ENCODE data around the gene TRAF5. TPM values are rescaled to one million over a fixed set of nuclear protein-coding genes. Genes with fewer than 3 reads are reported as not detected.

Gene TRAF5
- total and polyA plus RNA-seq, 8 donors, result 10.1 to 29.2 (median 24.0) TPM

DNA sequence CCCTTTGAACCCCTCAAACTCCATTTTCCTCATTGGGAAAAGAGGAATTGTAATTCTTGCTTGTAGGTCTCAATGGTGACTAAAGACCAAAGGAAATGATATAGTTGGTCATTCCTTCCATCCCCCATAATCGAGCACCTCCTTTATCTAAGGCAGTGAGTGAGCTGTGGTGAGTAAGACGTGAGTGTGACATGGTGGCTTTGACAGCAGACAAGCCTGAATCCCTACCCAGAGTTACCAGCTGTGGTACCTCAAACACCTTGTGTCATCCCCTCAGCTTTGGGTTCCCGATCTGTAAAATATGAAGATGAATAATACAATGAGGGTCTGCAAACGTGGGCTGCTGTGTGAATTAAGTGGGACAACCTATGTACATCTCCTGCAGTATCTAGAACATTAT, 8.4 kb downstream of the TRAF5 start:
- Histone ChIP-seq H3K27me3 (no peaks in the 10 kb centered on the region), H3K4me3 (no peak overlapping the region), H3K27ac (no peak overlapping the region), H3K4me1 (peaks cover 0 to 6% of the 10 kb centered on the region in 2 donors), H3K9me3 (no peaks in the 10 kb centered on the region), H3K36me3 (no peaks in the 10 kb centered on the region)
- DNase-seq (no peak), ATAC-seq (no peak)
- intact Hi-C loops (cut with DNase I), result no loop called here
- TF ChIP-seq, protein P1, sequence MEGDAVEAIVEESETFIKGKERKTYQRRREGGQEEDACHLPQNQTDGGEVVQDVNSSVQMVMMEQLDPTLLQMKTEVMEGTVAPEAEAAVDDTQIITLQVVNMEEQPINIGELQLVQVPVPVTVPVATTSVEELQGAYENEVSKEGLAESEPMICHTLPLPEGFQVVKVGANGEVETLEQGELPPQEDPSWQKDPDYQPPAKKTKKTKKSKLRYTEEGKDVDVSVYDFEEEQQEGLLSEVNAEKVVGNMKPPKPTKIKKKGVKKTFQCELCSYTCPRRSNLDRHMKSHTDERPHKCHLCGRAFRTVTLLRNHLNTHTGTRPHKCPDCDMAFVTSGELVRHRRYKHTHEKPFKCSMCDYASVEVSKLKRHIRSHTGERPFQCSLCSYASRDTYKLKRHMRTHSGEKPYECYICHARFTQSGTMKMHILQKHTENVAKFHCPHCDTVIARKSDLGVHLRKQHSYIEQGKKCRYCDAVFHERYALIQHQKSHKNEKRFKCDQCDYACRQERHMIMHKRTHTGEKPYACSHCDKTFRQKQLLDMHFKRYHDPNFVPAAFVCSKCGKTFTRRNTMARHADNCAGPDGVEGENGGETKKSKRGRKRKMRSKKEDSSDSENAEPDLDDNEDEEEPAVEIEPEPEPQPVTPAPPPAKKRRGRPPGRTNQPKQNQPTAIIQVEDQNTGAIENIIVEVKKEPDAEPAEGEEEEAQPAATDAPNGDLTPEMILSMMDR (IDR thresholded peaks at IDR 0.05), result no peak

DNA sequence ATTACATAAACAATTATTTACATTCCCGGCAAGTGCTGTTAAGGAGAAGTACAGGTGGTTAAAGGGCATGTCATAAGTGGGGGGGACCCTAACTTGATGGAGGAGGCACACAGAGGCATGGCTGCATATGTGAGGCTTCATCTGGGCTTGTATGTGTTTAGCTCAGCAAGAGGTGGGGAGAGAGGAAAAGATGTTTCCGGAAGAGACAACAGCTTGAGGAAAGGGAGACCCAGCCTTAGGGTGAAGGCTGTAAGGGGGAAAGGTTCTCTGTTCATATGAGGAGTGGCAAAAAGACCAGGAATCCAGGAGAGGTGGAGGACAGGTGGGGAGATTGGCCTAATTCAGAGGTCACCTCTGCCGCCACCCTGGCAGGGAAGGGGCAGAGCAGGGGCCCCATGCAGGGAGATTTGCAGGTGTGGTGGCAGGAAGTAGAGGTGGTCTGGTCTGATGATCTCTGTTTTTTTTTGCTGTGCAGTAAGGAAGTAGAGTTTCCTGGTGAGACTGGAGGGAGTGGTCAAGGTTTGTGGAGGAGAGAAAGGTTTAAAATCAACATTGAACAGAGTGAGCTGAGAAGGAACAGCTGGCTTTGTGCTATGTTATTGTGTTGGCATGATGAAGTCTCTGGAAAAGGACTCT, 9.0 kb downstream of the TRAF5 start:
- Histone ChIP-seq H3K9me3 (no peaks in the 10 kb centered on the region), H3K4me1 (peaks cover 0 to 6% of the 10 kb centered on the region in 2 donors), H3K36me3 (no peaks in the 10 kb centered on the region), H3K27me3 (no peaks in the 10 kb centered on the region), H3K27ac (no peak overlapping the region), H3K4me3 (no peak overlapping the region)
- TF ChIP-seq, protein P1 (IDR thresholded peaks at IDR 0.05), result no peak
- ATAC-seq (no peak), DNase-seq (no peak)
- intact Hi-C loops (cut with DNase I), result no loop called here

DNA sequence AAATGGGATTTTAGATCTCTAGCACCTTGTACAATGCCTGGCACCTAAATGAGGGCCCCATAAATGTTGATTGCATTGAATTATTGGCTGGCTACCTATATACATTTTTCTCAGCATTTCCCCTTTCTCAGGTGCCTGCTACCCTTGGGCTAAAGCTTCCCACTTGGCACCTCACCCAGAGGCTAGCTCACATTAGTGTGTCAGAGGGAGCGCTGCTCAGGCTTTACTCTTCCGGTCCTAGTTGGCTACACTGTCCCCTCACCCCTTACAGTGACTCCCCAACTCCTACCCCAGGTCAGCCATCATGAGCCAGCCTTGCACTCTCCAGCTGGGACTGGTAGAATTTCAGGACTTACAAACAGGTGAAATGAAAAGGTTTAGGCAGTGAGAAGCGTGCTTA, 9.5 kb downstream of the TRAF5 start:
- TF ChIP-seq, protein P1 (IDR thresholded peaks at IDR 0.05), result no peak
- H3K4me3 ChIP-seq, result no peak overlapping the region
- ATAC-seq, result no peak
- no peaks in the 10 kb centered on the region for H3K9me3 ChIP-seq
- H3K27me3 ChIP-seq, result no peaks in the 10 kb centered on the region
- intact Hi-C loops (cut with DNase I), result no loop called here
- no peaks in the 10 kb centered on the region for H3K36me3 ChIP-seq
- DNase-seq, result no peak
- no peak overlapping the region for H3K27ac ChIP-seq
- H3K4me1 ChIP-seq, result peaks cover 0 to 6% of the 10 kb centered on the region in 2 donors

DNA sequence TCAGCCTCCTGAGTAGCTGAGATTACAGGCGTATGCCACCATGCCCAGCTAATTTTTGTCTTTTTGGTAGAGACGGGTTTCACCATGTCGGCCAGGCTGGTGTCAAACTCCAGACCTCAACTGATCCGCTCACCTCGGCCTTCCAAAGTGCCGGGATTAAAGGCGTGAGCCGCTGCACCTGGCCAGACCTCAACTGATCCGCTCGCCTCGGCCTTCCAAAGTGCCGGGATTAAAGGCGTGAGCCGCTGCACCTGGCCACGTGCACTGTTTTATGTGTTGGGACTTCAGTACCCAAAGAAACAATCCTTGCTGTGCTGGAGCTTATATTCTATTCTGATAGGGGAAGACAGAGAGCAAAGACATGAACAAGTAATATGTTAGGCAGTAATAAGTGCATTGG, 10.1 kb downstream of the TRAF5 start:
- Histone ChIP-seq H3K9me3 (no peaks in the 10 kb centered on the region), H3K27ac (no peak overlapping the region), H3K4me3 (no peak overlapping the region), H3K36me3 (no peaks in the 10 kb centered on the region), H3K27me3 (no peaks in the 10 kb centered on the region), H3K4me1 (peaks cover 0 to 6% of the 10 kb centered on the region in 2 donors)
- ATAC-seq (no peak), DNase-seq (no peak)
- intact Hi-C loops (cut with DNase I), result no loop called here
- TF ChIP-seq, protein P1 (IDR thresholded peaks at IDR 0.05), result no peak

DNA sequence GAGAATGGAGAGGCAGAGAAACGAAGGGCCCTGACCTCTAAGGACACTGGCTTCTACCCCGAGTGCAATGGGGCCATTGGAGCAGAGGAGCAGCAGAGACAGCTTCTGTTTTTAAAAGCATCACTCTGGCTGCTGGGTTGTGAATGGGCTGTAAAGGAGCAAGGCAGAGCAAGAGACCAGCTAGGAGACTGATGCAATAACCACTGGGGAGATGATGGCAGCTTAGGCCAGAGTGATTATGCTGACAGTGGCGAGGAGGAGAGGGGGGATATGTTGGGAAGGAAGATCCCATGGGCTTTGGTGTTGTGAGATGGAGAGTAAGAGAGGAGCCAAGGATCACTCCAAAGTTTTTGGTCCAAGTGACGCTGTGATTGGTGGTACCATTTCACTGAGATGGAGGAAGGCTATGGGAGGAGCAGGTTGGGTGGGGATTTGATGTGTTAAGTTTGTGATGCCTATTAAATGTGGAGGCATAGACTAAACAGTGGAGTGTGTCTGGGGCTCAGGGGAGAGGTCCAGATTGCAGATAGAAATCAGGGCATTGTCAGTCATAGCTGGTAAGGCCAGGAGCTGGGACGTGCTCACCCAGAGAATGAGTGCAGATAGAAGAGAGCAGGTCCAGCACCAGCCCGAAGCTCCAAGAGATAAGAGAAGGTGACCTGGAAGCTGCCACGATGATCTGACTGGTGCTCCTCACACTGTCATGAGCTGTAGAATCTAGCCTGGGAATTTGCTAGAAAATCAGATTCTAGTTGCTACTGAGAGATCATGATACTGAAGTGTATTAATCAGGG, 11.0 kb downstream of the TRAF5 start:
- no peak for ATAC-seq
- intact Hi-C loops (cut with DNase I), result no loop called here
- Histone ChIP-seq H3K9me3 (no peaks in the 10 kb centered on the region), H3K4me3 (no peak overlapping the region), H3K27ac (no peak overlapping the region), H3K36me3 (no peaks in the 10 kb centered on the region), H3K27me3 (no peaks in the 10 kb centered on the region), H3K4me1 (peaks cover 0 to 6% of the 10 kb centered on the region in 2 donors)
- no peak for DNase-seq
- TF ChIP-seq, protein P1 (IDR thresholded peaks at IDR 0.05), result no peak
